HepG2 (cell line): ENCODE measurements around the gene GH2. TPM values are rescaled to one million over a fixed set of nuclear protein-coding genes. Genes with fewer than 3 reads are reported as not detected.

ENCODE experiments used
- ATF7 ChIP-seq, 2 experiments: fragments of 450-650 bp in 1 of 2; sonication (generic) in 1 of 2; formaldehyde crosslinking in 1 of 2; IDR thresholded peaks; 2 replicates each; pipeline versions ENCODE4 v1.4.0 to v1.6.1; 2016 to 2020; ENCODE audit warnings: antibody characterized with exemption in 1 of 2, mild to moderate bottlenecking in 1 of 2, missing genetic modification reagents in 1 of 2
- FOXJ3 ChIP-seq: sonication (generic); formaldehyde crosslinking; IDR thresholded peaks from 2 replicates; pipeline ENCODE4 v1.4.0; 2020; ENCODE audit warnings: missing genetic modification reagents, mild to moderate bottlenecking, borderline replicate concordance
- FOXM1 ChIP-seq: sonication (generic); formaldehyde crosslinking; IDR thresholded peaks from 2 replicates; pipeline ENCODE4 v1.5.0; 2020; ENCODE audit warnings: missing genetic modification reagents
- FUBP1 ChIP-seq: sonication (generic); formaldehyde crosslinking; IDR thresholded peaks from 2 replicates; pipeline ENCODE4 v1.5.1; 2020; ENCODE audit warnings: missing genetic modification reagents, mild to moderate bottlenecking, borderline replicate concordance
- GFI1 ChIP-seq: sonication (generic); formaldehyde crosslinking; IDR thresholded peaks from 2 replicates; pipeline ENCODE4 v1.5.0; 2020; ENCODE audit warnings: missing genetic modification reagents, mild to moderate bottlenecking, borderline replicate concordance
- HIVEP1 ChIP-seq: sonication (generic); formaldehyde crosslinking; IDR thresholded peaks from 2 replicates; pipeline ENCODE4 v1.4.0; 2020; ENCODE audit warnings: mild to moderate bottlenecking, missing genetic modification reagents
- MAF1 ChIP-seq: sonication (generic); formaldehyde crosslinking; IDR thresholded peaks from 2 replicates; pipeline ENCODE4 v1.5.0; 2020; ENCODE audit warnings: missing genetic modification reagents, borderline replicate concordance
- MYPOP ChIP-seq: sonication (generic); formaldehyde crosslinking; IDR thresholded peaks from 2 replicates; pipeline ENCODE4 v1.8.1; 2023; ENCODE audit warnings: mild to moderate bottlenecking, moderate library complexity, missing genetic modification reagents
- RBAK ChIP-seq: sonication (generic); formaldehyde crosslinking; IDR thresholded peaks from 2 replicates; pipeline ENCODE4 v1.5.1; 2020; ENCODE audit warnings: mild to moderate bottlenecking, missing genetic modification reagents
- SIX1 ChIP-seq: sonication (generic); formaldehyde crosslinking; IDR thresholded peaks from 2 replicates; pipeline ENCODE4 v1.4.0; 2020; ENCODE audit warnings: missing genetic modification reagents, borderline replicate concordance
- SKI ChIP-seq: fragments of 450-650 bp; IDR thresholded peaks from one replicate; pipeline ENCODE4 v1.6.1; 2018; ENCODE audit warnings: mild to moderate bottlenecking; ENCODE audit not compliant: partially characterized antibody
- ZNF230 ChIP-seq: sonication (generic); formaldehyde crosslinking; IDR thresholded peaks from 2 replicates; pipeline ENCODE4 v1.4.0; 2020; ENCODE audit warnings: mild to moderate bottlenecking, missing genetic modification reagents
- ZNF362 ChIP-seq: sonication (generic); formaldehyde crosslinking; IDR thresholded peaks from 2 replicates; pipeline ENCODE4 v1.4.0; 2020; ENCODE audit warnings: missing genetic modification reagents, mild to moderate bottlenecking, borderline replicate concordance
- ZNF513 ChIP-seq: sonication (generic); formaldehyde crosslinking; conservative IDR thresholded peaks from 2 replicates; pipeline ENCODE4 v1.5.0; 2020; ENCODE audit warnings: missing genetic modification reagents
- ZNF570 ChIP-seq: sonication (generic); formaldehyde crosslinking; IDR thresholded peaks from 2 replicates; pipeline ENCODE4 v1.4.0; 2020; ENCODE audit warnings: mild to moderate bottlenecking, missing genetic modification reagents, borderline replicate concordance
- ZNF672 ChIP-seq: sonication (generic); formaldehyde crosslinking; IDR thresholded peaks from 2 replicates; pipeline ENCODE4 v1.8.1; 2022; ENCODE audit warnings: missing genetic modification reagents
- ZNF678 ChIP-seq: sonication (generic); formaldehyde crosslinking; IDR thresholded peaks from 2 replicates; pipeline ENCODE4 v1.4.0; 2020; ENCODE audit warnings: mild to moderate bottlenecking, missing genetic modification reagents
- ZNF766 ChIP-seq: sonication (generic); formaldehyde crosslinking; IDR thresholded peaks from 2 replicates; pipeline ENCODE4 v1.5.0; 2020; ENCODE audit warnings: missing genetic modification reagents, borderline replicate concordance
- ZNF776 ChIP-seq: sonication (generic); formaldehyde crosslinking; IDR thresholded peaks from 2 replicates; pipeline ENCODE4 v1.4.0; 2020; ENCODE audit warnings: mild to moderate bottlenecking, missing genetic modification reagents
- ZNF841 ChIP-seq: sonication (generic); formaldehyde crosslinking; IDR thresholded peaks from 2 replicates; pipeline ENCODE4 v1.8.1; 2023; ENCODE audit warnings: missing genetic modification reagents, borderline replicate concordance
- ZUFSP ChIP-seq: sonication (generic); formaldehyde crosslinking; IDR thresholded peaks from 2 replicates; pipeline ENCODE4 v1.9.0; 2021; ENCODE audit warnings: missing genetic modification reagents, mild to moderate bottlenecking, borderline replicate concordance
- polyA plus RNA-seq, 8 experiments: library from polyadenylated mRNA; depleted of rRNA in 3 of 8; stranded (reverse) in 7 of 8; unstranded in 1 of 8; fragments of >200 nt; fragmentation: Illumina TruSeq in 4 of 8; extraction: Trizol in 4 of 8; gene quantifications; 2 replicates each; pipeline versions ENCODE4 v1.2.1 to v1.2.3, GENCODE V29; 2011 to 2016; ENCODE audit warnings: low read depth in 4 of 8, missing spikeins in 1 of 8, mixed read lengths in 1 of 8; ENCODE audit not compliant: insufficient read depth in 1 of 8
- total RNA-seq, 5 experiments: library from RNA; depleted of rRNA; stranded (reverse); fragments of >200 nt; fragmentation: Illumina TruSeq; extraction: Trizol; gene quantifications; 2 replicates each; pipeline ENCODE4 v1.2.3, GENCODE V29; 2016; ENCODE audit warnings: low read depth in 1 of 5

GH2 gene
- total and polyA plus RNA-seq, 2 of the 13 experiments (the other 11 are each of a cell fraction or from before 2014, with no cell fraction given), result not detected

GRCh38 chr17:63841350-63842172, 40.2 kb downstream of the GH2 start (continued):
- TF ChIP-seq ZUFSP (no peak), RBAK (CRISPR knock-in tag) (no peak), ZNF776 (CRISPR knock-in tag) (peak; percentile 25; the same call in 1 of the 2 replicates), MYPOP (CRISPR knock-in tag) (0 out of 2 replicates have a peak, but pooled peaks have one; percentile 43), ATF7 (IDR thresholded peaks at IDR 0.05) (no peak), ATF7 (CRISPR knock-in tag; IDR thresholded peaks at IDR 0.05) (no peak), ZNF570 (CRISPR knock-in tag) (no peak), HIVEP1 (CRISPR knock-in tag) (no peak), ZNF766 (no peak), FUBP1 (CRISPR knock-in tag) (no peak), ZNF678 (CRISPR knock-in tag) (0 out of 2 replicates have a peak, but pooled peaks have one; percentile 9), ZNF362 (no peak), SIX1 (CRISPR knock-in tag) (no peak), MAF1 (CRISPR knock-in tag) (0 out of 2 replicates have a peak, but pooled peaks have one; percentile 48), FOXM1 (CRISPR knock-in tag) (no peak), GFI1 (CRISPR knock-in tag) (peak; percentile 68; the same call in 1 of the 2 replicates), ZNF230 (CRISPR knock-in tag) (0 out of 2 replicates have a peak, but pooled peaks have one; percentile 13), ZNF841 (CRISPR knock-in tag) (no peak), ZNF672 (no peak), FOXJ3 (0 out of 2 replicates have a peak, but pooled peaks have one; percentile 29), ZNF513 (no peak), SKI (no peak)
